IPS-18c (cell line): ENCODE measurements around the gene GALNT7.
"Not testable (repeated sequence)": the region's sequence is repeated elsewhere in the genome, so short reads cannot be mapped to it uniquely, and the experiment has no call there.

Experiments
- H3K4me3 ChIP-seq: 2 replicates; pipeline ENCODE4 v1.7.0; 2013; ENCODE audit warnings: low read depth, mild to moderate bottlenecking, low read length, moderate library complexity; ENCODE audit not compliant: insufficient read depth
- H3K9me3 ChIP-seq: one replicate; pipeline ENCODE4 v1.6.1; 2013; ENCODE audit warnings: mild to moderate bottlenecking, low read length, moderate library complexity; ENCODE audit not compliant: control insufficient read depth, insufficient read depth

Gene GALNT7

GRCh38 chr4:173183659-173184247, 15.1 kb downstream of the GALNT7 start:
- not testable (repeated sequence) for H3K4me3 ChIP-seq, H3K9me3 ChIP-seq

GRCh38 chr4:173185847-173186510, 17.4 kb downstream of the GALNT7 start:
- no peak overlapping the region for H3K4me3 ChIP-seq
- peaks cover 4% of the 10 kb centered on the region for H3K9me3 ChIP-seq

- H3K9me3 ChIP-seq = peaks cover 2% of the 10 kb centered on the region
- no peak overlapping the region for H3K4me3 ChIP-seq
Measured at GRCh38 chr4:173187732-173188131, 19.1 kb downstream of the GALNT7 start.

- Histone ChIP-seq H3K9me3 (no peaks in the 10 kb centered on the region), H3K4me3 (no peak overlapping the region)
Measured at GRCh38 chr4:173188648-173189047, 20.0 kb downstream of the GALNT7 start.

- H3K4me3 ChIP-seq = no peak overlapping the region
- H3K9me3 ChIP-seq = no peaks in the 10 kb centered on the region
Measured at GRCh38 chr4:173189117-173189693, 20.6 kb downstream of the GALNT7 start.

- H3K9me3 ChIP-seq = no peaks in the 10 kb centered on the region
- no peak overlapping the region for H3K4me3 ChIP-seq
Measured at GRCh38 chr4:173191623-173192041, 23.0 kb downstream of the GALNT7 start.

- no peaks in the 10 kb centered on the region for H3K9me3 ChIP-seq
- H3K4me3 ChIP-seq = no peak overlapping the region
Measured at GRCh38 chr4:173192375-173193162, 24.0 kb downstream of the GALNT7 start.

- Histone ChIP-seq H3K4me3 (no peak overlapping the region), H3K9me3 (no peaks in the 10 kb centered on the region)
Measured at GRCh38 chr4:173194157-173194556, 25.5 kb downstream of the GALNT7 start.

- Histone ChIP-seq H3K4me3 (no peak overlapping the region), H3K9me3 (no peaks in the 10 kb centered on the region)
Measured at GRCh38 chr4:173195109-173195508, 26.5 kb downstream of the GALNT7 start.

- Histone ChIP-seq H3K9me3 (no peaks in the 10 kb centered on the region), H3K4me3 (no peak overlapping the region)
Measured at GRCh38 chr4:173199553-173199952, 30.9 kb downstream of the GALNT7 start.

- no peak overlapping the region for H3K4me3 ChIP-seq
- no peaks in the 10 kb centered on the region for H3K9me3 ChIP-seq
Measured at GRCh38 chr4:173200103-173200884, 31.7 kb downstream of the GALNT7 start.

GRCh38 chr4:173202395-173202794, 33.8 kb downstream of the GALNT7 start:
- Histone ChIP-seq H3K9me3 (no peaks in the 10 kb centered on the region), H3K4me3 (no peak overlapping the region)

GRCh38 chr4:173205656-173206055, 37.0 kb downstream of the GALNT7 start:
- Histone ChIP-seq H3K9me3 (no peaks in the 10 kb centered on the region), H3K4me3 (no peak overlapping the region)

GRCh38 chr4:173208420-173208819, 39.8 kb downstream of the GALNT7 start:
- Histone ChIP-seq H3K4me3 (no peak overlapping the region), H3K9me3 (no peaks in the 10 kb centered on the region)

GRCh38 chr4:173211222-173211621, 42.6 kb downstream of the GALNT7 start:
- H3K4me3 ChIP-seq = no peak overlapping the region
- no peaks in the 10 kb centered on the region for H3K9me3 ChIP-seq

- H3K9me3 ChIP-seq = no peaks in the 10 kb centered on the region
- no peak overlapping the region for H3K4me3 ChIP-seq
Measured at GRCh38 chr4:173211838-173212237, 43.2 kb downstream of the GALNT7 start.

GRCh38 chr4:173212379-173212778, 43.8 kb downstream of the GALNT7 start:
- H3K4me3 ChIP-seq = no peak overlapping the region
- no peaks in the 10 kb centered on the region for H3K9me3 ChIP-seq
